GM20431 (cell line): ENCODE data around the gene GABRG3.

Experiments
- in situ Hi-C: fragments of 300-500 bp; cut with MseI, MboI; formaldehyde crosslinking; loops from one replicate; pipeline ENCODE4 v1.15.0; 2020; ENCODE audit warnings: low sequenced_read_pairs; ENCODE audit not compliant: unreplicated experiment

GABRG3 gene

GRCh38 chr15:27058939-27059338 lies 88.0 kb downstream of the GABRG3 start:
- in situ Hi-C loops, result no loop called here

- in situ Hi-C loops, result no loop called here
These were observed 88.7 kb downstream of the GABRG3 start for GRCh38 chr15:27059610-27060202.

DNA sequence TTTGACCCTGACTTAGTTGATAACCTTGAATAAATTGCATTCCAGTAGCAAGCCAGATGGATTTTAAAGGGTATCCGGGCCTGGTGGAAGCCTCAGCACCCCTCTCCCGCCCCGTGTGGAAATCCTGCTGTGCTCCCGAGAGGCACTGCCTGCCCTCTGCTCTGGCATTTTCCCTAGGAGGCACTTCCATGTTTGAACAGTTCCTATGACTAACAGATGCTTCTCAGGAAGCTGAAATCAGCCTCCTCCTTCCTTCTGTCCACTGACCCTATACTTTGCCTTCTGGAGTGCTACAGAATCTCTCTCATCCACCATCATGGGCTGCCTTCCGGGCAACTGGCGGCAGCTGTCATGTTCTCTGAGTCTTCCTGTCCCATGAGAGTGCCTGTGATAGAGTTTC lies 90.8 kb downstream of the GABRG3 start:
- in situ Hi-C loops, result no loop called here

DNA sequence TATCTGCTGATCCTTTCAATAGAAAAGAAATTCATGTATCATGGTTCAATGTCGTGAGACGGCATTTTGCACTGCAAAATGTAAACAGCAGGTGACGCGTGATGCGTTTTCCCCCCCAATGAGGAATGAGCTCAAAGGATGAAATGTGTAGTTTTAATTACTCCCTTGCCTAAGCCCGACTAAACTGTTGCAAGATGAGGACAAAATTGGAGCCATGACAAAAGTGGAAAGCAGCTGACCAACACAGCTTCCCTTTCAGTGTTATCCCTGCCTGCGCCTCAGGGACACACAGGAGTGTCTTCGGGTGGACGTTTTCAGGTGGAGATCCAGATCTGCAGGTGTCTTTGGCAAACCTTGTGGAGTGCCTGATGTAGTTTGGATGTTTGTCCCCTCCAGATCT lies 92.0 kb downstream of the GABRG3 start:
- in situ Hi-C loops, result no loop called here

- in situ Hi-C loops, result no loop called here
These were observed 93.1 kb downstream of the GABRG3 start for GRCh38 chr15:27064080-27064479.

DNA sequence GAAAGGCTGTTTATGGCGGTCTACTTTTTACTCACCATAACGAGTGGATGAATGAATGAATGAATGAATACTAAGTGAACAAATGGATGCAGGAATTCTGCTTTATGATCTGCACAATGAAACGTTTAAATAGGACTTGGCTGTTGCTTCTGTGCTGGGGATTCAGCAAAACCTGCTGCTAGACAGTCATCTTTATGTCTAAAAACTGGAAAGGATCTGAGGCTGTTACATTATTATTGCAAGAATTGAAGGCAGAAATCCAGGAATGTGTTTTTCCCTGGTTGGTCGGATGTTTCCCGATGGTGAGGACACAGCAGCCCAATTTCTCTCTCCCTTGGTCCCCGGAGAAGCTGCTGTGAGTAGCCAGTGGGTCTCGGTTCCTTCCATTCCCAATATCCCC lies 94.2 kb downstream of the GABRG3 start:
- in situ Hi-C loops, result no loop called here

GRCh38 chr15:27065785-27066184 lies 94.8 kb downstream of the GABRG3 start:
- in situ Hi-C loops, result no loop called here

DNA sequence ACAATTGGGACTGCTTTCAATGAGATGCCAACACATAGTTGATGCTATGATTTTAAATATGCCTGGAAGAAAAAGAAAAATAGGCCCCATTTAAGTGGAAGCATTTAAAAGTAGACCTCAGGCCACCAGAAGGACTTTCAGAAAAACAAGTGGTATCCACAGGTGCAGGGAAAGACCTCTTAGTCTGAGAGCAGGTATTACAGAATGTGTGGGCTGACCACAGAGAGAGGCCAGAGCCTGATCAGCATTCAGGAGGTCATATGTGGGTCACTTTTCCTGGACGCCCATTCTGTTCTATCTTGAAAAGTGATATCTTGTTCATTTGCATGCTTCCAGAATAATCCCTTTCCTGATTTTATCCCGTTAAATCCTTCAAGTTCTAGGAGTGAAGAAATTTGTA lies 95.5 kb downstream of the GABRG3 start:
- in situ Hi-C loops, result no loop called here

- in situ Hi-C loops, result no loop called here
These were observed 96.2 kb downstream of the GABRG3 start for GRCh38 chr15:27067175-27067574.

GRCh38 chr15:27070841-27071240 lies 99.9 kb downstream of the GABRG3 start:
- in situ Hi-C loops, result no loop called here

DNA sequence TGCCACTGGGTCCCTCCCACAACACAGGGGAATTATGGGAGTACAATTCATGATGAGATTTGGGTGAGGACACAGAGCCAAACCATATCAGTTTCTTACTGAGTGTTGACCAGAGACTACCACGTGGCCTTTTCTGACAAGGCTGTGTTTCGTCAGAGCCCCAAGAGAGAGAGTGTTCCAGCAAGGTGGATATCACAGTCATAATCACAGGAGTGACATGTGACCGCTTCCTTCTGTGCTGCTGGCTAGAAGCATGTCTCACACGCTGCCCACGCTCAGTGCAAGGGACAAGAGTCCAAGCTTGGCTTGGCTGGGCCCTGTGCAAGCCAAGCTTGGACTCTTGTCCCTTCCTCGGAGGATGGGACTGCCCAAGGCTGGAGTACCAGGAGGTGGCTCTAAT lies 103.2 kb downstream of the GABRG3 start:
- in situ Hi-C loops, result no loop called here

GRCh38 chr15:27077790-27078189 lies 106.8 kb downstream of the GABRG3 start:
- in situ Hi-C loops, result no loop called here

GRCh38 chr15:27081676-27082418 lies 110.9 kb downstream of the GABRG3 start:
- in situ Hi-C loops, result no loop called here

- in situ Hi-C loops, result no loop called here
These were observed 111.5 kb downstream of the GABRG3 start for GRCh38 chr15:27082526-27082925.

DNA sequence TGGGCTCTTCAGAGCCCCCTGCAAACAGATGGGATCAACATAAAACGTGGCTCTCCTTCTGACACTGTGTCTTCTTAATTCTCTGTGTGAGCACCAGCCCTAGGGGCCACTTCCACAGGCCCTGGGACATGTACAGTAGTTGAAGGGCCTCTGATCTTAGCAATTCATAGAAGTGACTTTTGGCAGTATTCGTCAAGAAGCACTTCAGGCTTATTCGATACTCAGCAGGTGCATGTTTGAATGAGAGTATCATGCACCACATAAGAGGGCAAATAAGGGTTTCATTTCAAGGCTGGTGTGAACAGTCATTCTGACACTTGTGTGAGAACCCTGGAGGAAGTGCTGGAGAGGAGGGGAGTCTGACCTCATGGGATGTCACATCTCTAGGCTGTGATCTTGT lies 113.9 kb downstream of the GABRG3 start:
- in situ Hi-C loops, result no loop called here

- in situ Hi-C loops, result no loop called here
These were observed 115.2 kb downstream of the GABRG3 start for GRCh38 chr15:27086149-27086548.

GRCh38 chr15:27086805-27087204 lies 115.8 kb downstream of the GABRG3 start:
- in situ Hi-C loops, result no loop called here

- in situ Hi-C loops, result no loop called here
These were observed 116.9 kb downstream of the GABRG3 start for GRCh38 chr15:27087651-27088583.

DNA sequence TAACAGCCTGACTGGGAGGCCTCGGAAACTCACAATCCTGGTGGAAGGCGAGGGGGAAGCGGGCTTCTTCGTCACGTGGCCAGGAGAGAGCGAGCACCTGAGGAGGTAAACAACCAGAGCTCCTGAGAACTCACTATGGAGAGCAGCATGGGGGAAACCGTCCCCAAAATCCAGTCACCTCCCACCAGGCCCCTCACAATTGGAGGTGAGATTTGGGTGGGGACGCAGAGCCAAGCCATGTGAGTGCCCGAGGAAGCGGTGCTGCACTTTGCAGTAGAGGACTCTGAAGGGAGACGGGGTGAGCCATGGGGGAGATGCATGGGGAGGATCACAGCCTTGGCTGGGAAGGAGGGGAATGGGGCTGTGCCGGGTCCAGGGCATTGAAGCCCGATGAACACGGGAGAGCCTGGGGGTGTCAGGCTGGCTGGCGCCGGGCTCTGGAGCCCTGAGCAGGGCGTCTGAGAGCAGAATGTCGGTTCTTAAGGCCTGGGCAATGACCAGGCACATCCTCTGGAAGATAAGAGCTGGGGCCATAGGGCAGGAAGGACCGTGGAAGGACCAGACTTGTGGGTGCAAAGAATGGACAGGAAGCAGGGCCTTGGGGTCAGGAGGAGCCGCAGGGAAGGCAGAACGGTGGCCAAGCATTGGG lies 117.7 kb downstream of the GABRG3 start:
- in situ Hi-C loops, result no loop called here

- in situ Hi-C loops, result no loop called here
These were observed 118.2 kb downstream of the GABRG3 start for GRCh38 chr15:27089233-27089586.

GRCh38 chr15:27089676-27090075 lies 118.7 kb downstream of the GABRG3 start:
- in situ Hi-C loops, result no loop called here
